Endothelial cell of umbilical vein (primary cell): Measurements from ENCODE around the gene ZBTB12. TPM values are rescaled to one million over a fixed set of nuclear protein-coding genes. Genes with fewer than 3 reads are reported as not detected.
"Not testable (repeated sequence)": the region's sequence is repeated elsewhere in the genome, so short reads cannot be mapped to it uniquely, and the experiment has no call there.

Source experiments
- BruUV-seq: library from RNA; stranded (reverse); fragments of 400-500 nt; replicated peaks from 2 replicates; lab custom pipeline; 2021; lab: Mats Ljungman, UMichigan
- CTCF ChIA-PET: fragments of 300-600, 350-600 bp; sonication (Branson Sonifier 250); formaldehyde crosslinking; loops from one replicate; lab custom pipeline; 2021; ENCODE audit warnings: antibody characterized with exemption, inconsistent platforms; lab: Charles Lee
- POLR2A ChIA-PET: fragments of 300-600, 350-600 bp; sonication (Branson Sonifier 250); formaldehyde crosslinking; loops from one replicate; lab custom pipeline; 2021; ENCODE audit warnings: antibody characterized with exemption, inconsistent platforms; lab: Charles Lee
- DNase-seq: peaks from one replicate; pipeline ENCODE4 v3.0.0-alpha.2; 2011; ENCODE audit warnings: low read depth, low spot score
- FAIRE-seq: peaks from 2 replicates; lab custom pipeline; 2011; peaks lifted over from hg19 to GRCh38; lab: Jason Lieb, UNC
- H2AFZ ChIP-seq: 2 replicates; pipeline ENCODE4 v1.6.0; 2012; ENCODE audit warnings: low read depth, low read length, control low read depth, inconsistent platforms
- H3K27ac ChIP-seq: 2 replicates; pipeline ENCODE4 v1.5.1; 2011; ENCODE audit warnings: low read depth, mild to moderate bottlenecking, control low read depth, low read length, moderate library complexity; ENCODE audit not compliant: insufficient read depth
- H3K27me3 ChIP-seq, 2 experiments: 2 replicates each; pipeline versions ENCODE4 v1.6.0 to v1.6.1; 2011; ENCODE audit warnings: low read length in 2 of 2, mixed read lengths in 1 of 2; ENCODE audit not compliant: control insufficient read depth in 2 of 2, insufficient read depth in 2 of 2
- H3K36me3 ChIP-seq, 2 experiments: 2 replicates in 1 of 2; 3 replicates in 1 of 2; pipeline ENCODE4 v1.5.1; 2011; ENCODE audit warnings: low read length in 2 of 2, mild to moderate bottlenecking in 1 of 2, moderate library complexity in 1 of 2; ENCODE audit not compliant: control insufficient read depth in 2 of 2, insufficient read depth in 2 of 2; ENCODE audit errors: extremely low read depth in 1 of 2
- H3K4me1 ChIP-seq: 3 replicates; pipeline ENCODE4 v1.5.1; 2011; ENCODE audit warnings: mild to moderate bottlenecking, low read length; ENCODE audit not compliant: control insufficient read depth, insufficient read depth; ENCODE audit errors: extremely low read depth
- H3K4me2 ChIP-seq: 2 replicates; pipeline ENCODE4 v1.6.1; 2011; ENCODE audit warnings: low read length, control low read depth, mixed read lengths; ENCODE audit not compliant: insufficient read depth
- H3K4me3 ChIP-seq, 3 experiments: fragments of 200-600 bp in 1 of 3; sonication (generic), shearing (Covaris generic) in 1 of 3; replicated peaks in 1 of 3; 2 replicates each; pipeline ENCODE4 v1.5.1; 2011 to 2016; ENCODE audit warnings: control low read depth in 3 of 3, low read length in 3 of 3, mild to moderate bottlenecking in 2 of 3, inconsistent platforms in 1 of 3, low read depth in 1 of 3, moderate library complexity in 1 of 3; ENCODE audit not compliant: insufficient read depth in 1 of 3
- H3K79me2 ChIP-seq: 2 replicates; pipeline ENCODE4 v1.6.0; 2012; ENCODE audit warnings: low read length, inconsistent platforms; ENCODE audit not compliant: control insufficient read depth, insufficient read depth
- H3K9ac ChIP-seq: replicated peaks from 2 replicates; pipeline ENCODE3; 2011; ENCODE audit warnings: low read length, control low read depth; ENCODE audit not compliant: insufficient read depth; ENCODE audit errors: extremely low read depth
- H3K9me1 ChIP-seq: replicated peaks from 3 replicates; pipeline ENCODE4 v1.6.0; 2011; ENCODE audit warnings: mild to moderate bottlenecking, low read length; ENCODE audit not compliant: control insufficient read depth, insufficient read depth; ENCODE audit errors: extremely low read depth
- H3K9me3 ChIP-seq: replicated peaks from 2 replicates; pipeline ENCODE4 v1.5.1; 2012; ENCODE audit warnings: low read length, inconsistent platforms; ENCODE audit not compliant: control insufficient read depth, insufficient read depth
- H4K20me1 ChIP-seq: replicated peaks from 2 replicates; pipeline ENCODE3; 2011; ENCODE audit warnings: mild to moderate bottlenecking, low read length; ENCODE audit not compliant: control insufficient read depth, insufficient read depth; ENCODE audit errors: extremely low read depth
- EZH2 ChIP-seq: IDR thresholded peaks from 2 replicates; pipeline ENCODE4 v1.6.1; 2012; ENCODE audit warnings: borderline replicate concordance, low read depth, mild to moderate bottlenecking, moderate library complexity, low read length, inconsistent platforms; ENCODE audit not compliant: severe bottlenecking
- FOS ChIP-seq: IDR thresholded peaks from 2 replicates; pipeline ENCODE4 v1.6.1; 2011; ENCODE audit warnings: mild to moderate bottlenecking, low read length, moderate library complexity, borderline replicate concordance; ENCODE audit not compliant: insufficient read depth
- GATA2 ChIP-seq: IDR thresholded peaks from 2 replicates; pipeline ENCODE4 v1.7.0; 2011; ENCODE audit warnings: low read depth, mild to moderate bottlenecking, moderate library complexity, mixed read lengths, low read length; ENCODE audit not compliant: insufficient read length, insufficient read depth
- JUN ChIP-seq: IDR thresholded peaks from 2 replicates; pipeline ENCODE4 v1.6.1; 2011; ENCODE audit warnings: borderline replicate concordance, low read depth; ENCODE audit not compliant: insufficient read length, insufficient read depth
- MYC ChIP-seq: IDR thresholded peaks from one replicate; pipeline ENCODE4 v1.6.1; 2011; ENCODE audit warnings: mild to moderate bottlenecking, low read depth, low read length
- POLR2A ChIP-seq: IDR thresholded peaks from 2 replicates; pipeline ENCODE4 v1.6.1; 2012; ENCODE audit warnings: low read depth, mild to moderate bottlenecking, control low read depth, low read length
- POLR2AphosphoS5 ChIP-seq: IDR thresholded peaks from 2 replicates; pipeline ENCODE4 v1.6.1; 2012; ENCODE audit warnings: low read depth, mild to moderate bottlenecking, control low read depth, low read length, moderate library complexity; ENCODE audit not compliant: insufficient read depth
- dilution Hi-C: fragments of 300-500 bp; cut with MboI; formaldehyde crosslinking; loops from one replicate; pipeline ENCODE4 v1.15.0; 2019; ENCODE audit warnings: low sequenced_read_pairs; ENCODE audit not compliant: extremely low pct_ligation_motif_present
- intact Hi-C: fragments of 100-400 bp; cut with micrococcal nuclease; formaldehyde crosslinking; loops from one replicate; pipeline ENCODE4 v1.10.0; 2022
- polyA plus RNA-seq, 4 experiments: library from polyadenylated mRNA; depleted of rRNA in 3 of 4; stranded (reverse) in 3 of 4; unstranded in 1 of 4; fragments of >200 nt; gene quantifications; 2 replicates each; pipeline versions ENCODE4 v1.2.1 to v1.2.3, GENCODE V29; 2011 to 2012; ENCODE audit warnings: missing spikeins in 1 of 4
- total RNA-seq: library from RNA; stranded (reverse); gene quantifications from 2 replicates; pipeline ENCODE4 v1.2.3, GENCODE V29; 2021
- TF ChIP-seq, protein P1 (sequence below): IDR thresholded peaks from 2 replicates; pipeline ENCODE4 v1.6.1; 2011; ENCODE audit not compliant: insufficient read depth, insufficient read length
- TF ChIP-seq, protein P2 (sequence below), 2 donors: IDR thresholded peaks; 1 replicate in 1 of 2; 2 replicates in 1 of 2; pipeline ENCODE4 v1.5.1; 2011; ENCODE audit warnings: low read length in 2 of 2, mild to moderate bottlenecking in 2 of 2, moderate library complexity in 2 of 2, control low read depth in 1 of 2, inconsistent platforms in 1 of 2, low read depth in 1 of 2; ENCODE audit not compliant: insufficient read depth in 1 of 2; ENCODE audit errors: extremely low read depth in 1 of 2

Gene ZBTB12
- total and polyA plus RNA-seq, 2 donors (not counting 3 experiments of a cell fraction or from before 2014, with no cell fraction given) = 2.9 to 4.9 TPM

DNA sequence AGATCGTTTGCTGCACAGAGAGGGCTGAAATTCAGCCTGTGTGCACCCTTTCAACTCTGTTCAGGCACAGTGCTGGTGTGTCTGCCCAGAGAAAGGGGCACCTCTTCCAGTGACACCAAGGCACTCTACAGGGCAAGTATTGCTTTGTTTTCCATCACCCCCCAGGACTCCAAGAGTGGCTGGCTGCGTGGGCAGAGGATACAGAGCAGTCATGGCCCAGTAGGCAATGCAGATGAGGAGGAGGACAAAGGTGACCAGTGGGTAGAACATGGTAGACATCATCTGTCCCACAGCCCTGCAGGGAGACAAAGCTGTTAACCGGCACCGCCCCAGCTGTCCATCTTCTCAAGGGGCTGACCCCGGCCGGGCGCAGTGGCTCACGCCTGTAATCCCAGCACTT, 32.5 kb downstream of the ZBTB12 start:
- H3K9me3 ChIP-seq = no peaks in the 10 kb centered on the region
- no peak overlapping the region for H3K4me3 ChIP-seq
- H3K9ac ChIP-seq = no peak overlapping the region
- no peaks in the 10 kb centered on the region for H3K27me3 ChIP-seq
- H3K36me3 ChIP-seq = no peaks in the 10 kb centered on the region
- dilution Hi-C loops = no loop called here
- intact Hi-C loops = no loop called here
- no peaks in the 10 kb centered on the region for H3K79me2 ChIP-seq
- no peaks in the 10 kb centered on the region for H3K4me1 ChIP-seq
- H2AFZ ChIP-seq = no peak overlapping the region
- BruUV-seq = no TSS peak
- TF ChIP-seq, protein P1, sequence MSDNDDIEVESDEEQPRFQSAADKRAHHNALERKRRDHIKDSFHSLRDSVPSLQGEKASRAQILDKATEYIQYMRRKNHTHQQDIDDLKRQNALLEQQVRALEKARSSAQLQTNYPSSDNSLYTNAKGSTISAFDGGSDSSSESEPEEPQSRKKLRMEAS = no peak
- TF ChIP-seq GATA2 = no peak
- TF ChIP-seq POLR2A = no peak
- no peak for TF ChIP-seq JUN
- no peak for TF ChIP-seq FOS
- TF ChIP-seq, protein P2, sequence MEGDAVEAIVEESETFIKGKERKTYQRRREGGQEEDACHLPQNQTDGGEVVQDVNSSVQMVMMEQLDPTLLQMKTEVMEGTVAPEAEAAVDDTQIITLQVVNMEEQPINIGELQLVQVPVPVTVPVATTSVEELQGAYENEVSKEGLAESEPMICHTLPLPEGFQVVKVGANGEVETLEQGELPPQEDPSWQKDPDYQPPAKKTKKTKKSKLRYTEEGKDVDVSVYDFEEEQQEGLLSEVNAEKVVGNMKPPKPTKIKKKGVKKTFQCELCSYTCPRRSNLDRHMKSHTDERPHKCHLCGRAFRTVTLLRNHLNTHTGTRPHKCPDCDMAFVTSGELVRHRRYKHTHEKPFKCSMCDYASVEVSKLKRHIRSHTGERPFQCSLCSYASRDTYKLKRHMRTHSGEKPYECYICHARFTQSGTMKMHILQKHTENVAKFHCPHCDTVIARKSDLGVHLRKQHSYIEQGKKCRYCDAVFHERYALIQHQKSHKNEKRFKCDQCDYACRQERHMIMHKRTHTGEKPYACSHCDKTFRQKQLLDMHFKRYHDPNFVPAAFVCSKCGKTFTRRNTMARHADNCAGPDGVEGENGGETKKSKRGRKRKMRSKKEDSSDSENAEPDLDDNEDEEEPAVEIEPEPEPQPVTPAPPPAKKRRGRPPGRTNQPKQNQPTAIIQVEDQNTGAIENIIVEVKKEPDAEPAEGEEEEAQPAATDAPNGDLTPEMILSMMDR (IDR thresholded peaks at IDR 0.05; ENCODE audit: extremely low read depth in 1 of 2, insufficient read depth in 1 of 2, low read depth in 1 of 2, low read length in 2 of 2) = no peak
- no peak for TF ChIP-seq EZH2
- no peak for TF ChIP-seq POLR2AphosphoS5
- TF ChIP-seq MYC = no peak
- H3K27ac ChIP-seq = no peak overlapping the region
- POLR2A ChIA-PET = no interaction called here
- CTCF ChIA-PET = interaction anchor here (1.6 kb wide), 1 partner anchor 13 kb away, joined by 4 read pairs; no protein-coding TSS in a partner anchor
- no peaks in the 10 kb centered on the region for H3K9me1 ChIP-seq
- no peak for DNase-seq
- no peaks in the 10 kb centered on the region for H4K20me1 ChIP-seq
- H3K4me2 ChIP-seq = no peak overlapping the region
- FAIRE-seq = no peak

DNA sequence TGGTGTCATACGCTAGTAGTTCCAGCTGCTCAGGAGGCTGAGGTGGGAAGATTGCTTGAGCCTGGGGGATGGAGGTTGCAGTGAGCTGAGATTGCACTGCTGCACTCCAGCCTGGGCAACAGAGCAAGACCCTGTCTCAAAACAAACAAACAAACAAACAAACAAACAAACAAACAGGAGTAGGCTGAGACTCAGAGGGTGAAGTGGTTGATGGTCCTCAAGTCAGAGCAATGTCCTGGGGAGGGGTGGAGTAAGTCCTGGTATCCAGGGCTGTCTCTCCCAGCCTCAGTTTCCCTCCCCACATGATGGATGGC, 33.3 kb downstream of the ZBTB12 start:
- H3K9me1 ChIP-seq, H3K9me3 ChIP-seq, intact Hi-C loops, BruUV-seq, H2AFZ ChIP-seq, FAIRE-seq, H3K27me3 ChIP-seq, H3K36me3 ChIP-seq, POLR2A ChIA-PET, H4K20me1 ChIP-seq, DNase-seq, H3K79me2 ChIP-seq, H3K4me2 ChIP-seq, H3K4me3 ChIP-seq, H3K27ac ChIP-seq, dilution Hi-C loops, H3K9ac ChIP-seq, H3K4me1 ChIP-seq: not testable (repeated sequence)
- CTCF ChIA-PET = interaction anchor here (0.7 to 1.6 kb wide), 3 partner anchors 12 to 22 kb away, joined by 3 to 4 read pairs (median 3); no protein-coding TSS in a partner anchor
